Measurements from ENCODE around the gene PCCB. TPM values are rescaled to one million over a fixed set of nuclear protein-coding genes. Genes with fewer than 3 reads are reported as not detected.

The PCCB gene
- total RNA-seq, 4 donors from 2014 or later: 31.2 to 95.8 (median 60.3) TPM

DNA sequence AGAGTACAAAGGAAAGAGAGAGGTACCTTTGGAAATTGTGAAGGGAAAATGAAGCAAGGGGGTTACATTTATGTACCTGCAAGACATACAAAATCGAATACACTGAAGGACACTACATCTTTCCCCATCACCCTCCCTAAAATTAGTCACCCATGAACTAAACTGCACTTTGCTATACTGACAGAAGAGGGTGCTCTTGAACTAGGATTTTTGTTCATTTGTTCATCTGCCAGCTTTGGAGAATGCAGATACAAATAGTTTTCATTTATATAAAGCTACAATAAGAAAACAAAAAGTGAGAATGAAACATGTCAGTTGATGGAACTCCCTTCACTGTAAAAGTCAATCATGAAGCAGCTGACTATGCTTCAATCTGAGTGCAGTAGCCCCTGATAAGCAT lies 55.7 kb downstream of the PCCB start:
- no peaks in the 10 kb centered on the region for H3K27me3 ChIP-seq
- no peaks in the 10 kb centered on the region for H3K9me3 ChIP-seq
- intact Hi-C loops (cut with DNase I): loop anchor here (10.0 kb wide), 1 partner anchor 709 kb away; no protein-coding TSS in a partner anchor
- peaks cover 3 to 8% of the 10 kb centered on the region in 2 donors for H3K36me3 ChIP-seq
- no peak for TF ChIP-seq POLR2A (IDR thresholded peaks at IDR 0.05)
- TF ChIP-seq, protein P1, sequence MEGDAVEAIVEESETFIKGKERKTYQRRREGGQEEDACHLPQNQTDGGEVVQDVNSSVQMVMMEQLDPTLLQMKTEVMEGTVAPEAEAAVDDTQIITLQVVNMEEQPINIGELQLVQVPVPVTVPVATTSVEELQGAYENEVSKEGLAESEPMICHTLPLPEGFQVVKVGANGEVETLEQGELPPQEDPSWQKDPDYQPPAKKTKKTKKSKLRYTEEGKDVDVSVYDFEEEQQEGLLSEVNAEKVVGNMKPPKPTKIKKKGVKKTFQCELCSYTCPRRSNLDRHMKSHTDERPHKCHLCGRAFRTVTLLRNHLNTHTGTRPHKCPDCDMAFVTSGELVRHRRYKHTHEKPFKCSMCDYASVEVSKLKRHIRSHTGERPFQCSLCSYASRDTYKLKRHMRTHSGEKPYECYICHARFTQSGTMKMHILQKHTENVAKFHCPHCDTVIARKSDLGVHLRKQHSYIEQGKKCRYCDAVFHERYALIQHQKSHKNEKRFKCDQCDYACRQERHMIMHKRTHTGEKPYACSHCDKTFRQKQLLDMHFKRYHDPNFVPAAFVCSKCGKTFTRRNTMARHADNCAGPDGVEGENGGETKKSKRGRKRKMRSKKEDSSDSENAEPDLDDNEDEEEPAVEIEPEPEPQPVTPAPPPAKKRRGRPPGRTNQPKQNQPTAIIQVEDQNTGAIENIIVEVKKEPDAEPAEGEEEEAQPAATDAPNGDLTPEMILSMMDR (IDR thresholded peaks at IDR 0.05): peak in 1 of 6 experiments; percentile 22
- no peak overlapping the region for H3K27ac ChIP-seq
- DNase-seq: no peak
- H3K4me3 ChIP-seq (replicated peaks in 1 of 3): no peak overlapping the region
- H3K4me1 ChIP-seq: no peaks in the 10 kb centered on the region
- WGBS, 2 donors: no CpG with 5 or more reads among the region's 1 CpG

DNA sequence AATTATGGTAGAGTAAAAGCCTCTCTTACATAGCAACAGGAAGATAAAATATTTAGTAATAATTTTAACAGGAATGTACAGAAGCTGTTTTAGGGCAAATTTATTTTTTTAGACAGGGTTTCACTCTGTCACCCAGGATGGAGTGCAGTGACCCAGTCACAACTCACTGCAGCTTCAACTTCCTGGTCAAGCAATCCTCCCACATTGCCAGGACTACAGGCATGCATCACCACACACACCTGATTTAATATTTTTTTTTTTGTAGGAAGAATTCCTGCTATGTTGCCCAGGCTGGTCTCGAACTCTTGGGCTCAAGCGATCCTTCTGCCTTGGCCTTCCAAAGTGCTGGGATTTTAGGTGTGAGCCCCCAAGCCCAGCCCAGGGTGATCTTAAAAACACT lies 61.1 kb downstream of the PCCB start:
- TF ChIP-seq, protein P1 (IDR thresholded peaks at IDR 0.05): no peak
- no peak for TF ChIP-seq POLR2A (IDR thresholded peaks at IDR 0.05)
- peak in 1 of 2 donors; percentile 9 for DNase-seq
- Histone ChIP-seq H3K36me3 (no peaks in the 10 kb centered on the region), H3K27ac (no peak overlapping the region), H3K9me3 (no peaks in the 10 kb centered on the region), H3K4me3 (replicated peaks in 1 of 3) (no peak overlapping the region), H3K27me3 (no peaks in the 10 kb centered on the region), H3K4me1 (no peaks in the 10 kb centered on the region)
- 100% methylated on average over 2 of the region's 2 CpGs for WGBS, 2 donors
- intact Hi-C loops (cut with DNase I): no loop called here

DNA sequence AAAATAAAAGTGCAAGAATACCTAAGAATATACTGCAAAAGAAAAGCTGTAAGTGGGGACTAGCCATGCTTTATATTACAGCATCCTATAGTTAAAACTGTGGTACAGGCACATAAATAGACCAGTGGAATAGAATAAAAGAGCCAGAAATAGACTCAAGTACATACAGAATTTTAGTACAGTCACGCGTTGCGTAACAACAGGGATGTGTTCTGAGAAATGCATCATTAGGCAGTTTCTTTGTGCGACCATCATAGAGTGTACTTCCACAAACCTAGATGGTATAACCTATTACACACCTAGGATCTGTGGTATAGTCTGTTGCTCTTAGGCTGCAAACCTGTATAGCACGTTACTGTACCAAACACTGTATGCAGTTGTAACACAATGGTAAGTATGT lies 61.8 kb downstream of the PCCB start:
- no peak for TF ChIP-seq POLR2A (IDR thresholded peaks at IDR 0.05)
- TF ChIP-seq, protein P1 (IDR thresholded peaks at IDR 0.05): no peak
- intact Hi-C loops (cut with DNase I): no loop called here
- H3K36me3 ChIP-seq: no peaks in the 10 kb centered on the region
- H3K27me3 ChIP-seq: no peaks in the 10 kb centered on the region
- H3K27ac ChIP-seq: no peak overlapping the region
- DNase-seq: no peak
- no peaks in the 10 kb centered on the region for H3K4me1 ChIP-seq
- no peak overlapping the region for H3K4me3 ChIP-seq (replicated peaks in 1 of 3)
- H3K9me3 ChIP-seq: no peaks in the 10 kb centered on the region
- WGBS, 2 donors: 97% methylated on average over 5 of the region's 5 CpGs

DNA sequence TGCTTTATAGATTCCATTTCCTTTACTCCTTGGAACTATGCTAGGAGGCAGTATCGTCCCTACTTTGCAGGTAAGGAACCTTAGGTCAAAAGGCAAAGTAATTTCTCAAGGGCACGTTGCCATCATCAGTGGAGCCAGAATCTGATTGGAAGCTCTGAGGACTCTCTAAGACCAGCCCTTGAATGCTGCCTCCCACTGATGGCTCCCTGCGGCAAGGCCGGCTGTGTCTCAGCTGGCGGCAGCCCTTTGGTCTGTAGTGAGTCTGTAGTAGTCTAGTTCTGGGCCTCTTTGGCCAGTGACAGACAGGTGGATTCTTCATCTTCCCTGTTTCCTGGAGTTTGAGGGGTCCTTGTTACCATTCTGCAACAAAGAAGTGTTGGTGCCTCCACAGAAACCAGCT lies 76.2 kb downstream of the PCCB start:
- Histone ChIP-seq H3K27me3 (no peaks in the 10 kb centered on the region), H3K4me3 (replicated peaks in 1 of 3) (no peak overlapping the region), H3K9me3 (no peaks in the 10 kb centered on the region), H3K4me1 (no peaks in the 10 kb centered on the region), H3K36me3 (peaks cover 0 to 9% of the 10 kb centered on the region in 2 donors), H3K27ac (no peak overlapping the region)
- intact Hi-C loops (cut with DNase I): no loop called here
- WGBS, 2 donors: 98 to 99% methylated on average over 4 to 5 of the region's 5 CpGs
- no peak for DNase-seq
- no peak for TF ChIP-seq POLR2A (IDR thresholded peaks at IDR 0.05)
- TF ChIP-seq, protein P1 (IDR thresholded peaks at IDR 0.05): no peak

DNA sequence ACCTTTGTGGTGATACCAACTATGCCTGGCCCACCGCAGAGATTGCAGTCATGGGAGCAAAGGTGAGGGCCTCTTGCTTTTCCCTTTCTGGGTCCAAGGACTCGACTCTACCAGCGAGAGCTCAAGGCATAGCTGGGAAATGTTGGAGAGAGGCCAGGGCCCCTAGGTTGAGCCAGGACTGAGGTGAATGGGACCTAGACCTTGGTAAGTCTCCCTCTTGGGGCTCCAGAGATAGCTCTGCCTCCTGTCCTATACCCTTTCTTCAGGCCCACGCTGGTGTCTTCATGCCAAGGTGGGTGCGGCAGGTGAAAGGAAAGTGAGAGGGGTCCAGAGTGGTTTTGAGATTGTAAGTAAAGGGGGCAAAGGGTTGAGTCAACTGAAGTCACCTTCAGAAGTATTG lies 77.5 kb downstream of the PCCB start:
- Histone ChIP-seq H3K4me1 (no peaks in the 10 kb centered on the region), H3K36me3 (peaks cover 0 to 9% of the 10 kb centered on the region in 2 donors), H3K27ac (no peak overlapping the region), H3K9me3 (no peaks in the 10 kb centered on the region), H3K4me3 (replicated peaks in 1 of 3) (no peak overlapping the region), H3K27me3 (no peaks in the 10 kb centered on the region)
- TF ChIP-seq, protein P1 (IDR thresholded peaks at IDR 0.05): no peak
- no peak for TF ChIP-seq POLR2A (IDR thresholded peaks at IDR 0.05)
- 97 to 100% methylated on average over 4 to 5 of the region's 5 CpGs for WGBS, 2 donors
- intact Hi-C loops (cut with DNase I): no loop called here
- no peak for DNase-seq

Data from thyroid gland (tissue), 4 donors.